Transverse colon (tissue), 4 donors: ENCODE results near the gene CMTM7. TPM values are rescaled to one million over a fixed set of nuclear protein-coding genes. Genes with fewer than 3 reads are reported as not detected.

Source experiments
- DNase-seq: peaks from one replicate; pipeline ENCODE4 v3.0.0-alpha.2; 2019
- H3K27ac ChIP-seq, 4 donors: fragments of 200-600 bp; sonication (generic); 2 replicates each; pipeline ENCODE4 v1.5.1; 2016 to 2018; ENCODE audit warnings: inconsistent platforms in 4 of 4
- H3K27me3 ChIP-seq: fragments of 200-600 bp; sonication (generic); 2 replicates; pipeline ENCODE4 v1.5.1; 2017; ENCODE audit warnings: inconsistent platforms
- H3K36me3 ChIP-seq, 4 donors: fragments of 200-600 bp; sonication (generic); 2 replicates each; pipeline ENCODE4 v1.5.1; 2017 to 2019; ENCODE audit warnings: inconsistent platforms in 4 of 4
- H3K4me1 ChIP-seq, 4 donors: fragments of 200-600 bp; sonication (generic); 2 replicates each; pipeline ENCODE4 v1.5.1; 2017 to 2020; ENCODE audit warnings: inconsistent platforms in 4 of 4
- H3K4me3 ChIP-seq, 4 donors: fragments of 200-600 bp; sonication (generic); 1 replicate in 1 of 4; 2 replicates in 3 of 4; pipeline versions ENCODE4 v1.5.1 to v1.6.1; 2017 to 2019; ENCODE audit warnings: inconsistent platforms in 4 of 4
- H3K9me3 ChIP-seq, 2 donors: fragments of 200-600 bp; sonication (generic); 2 replicates each; pipeline ENCODE4 v1.5.1; 2017 to 2019; ENCODE audit warnings: inconsistent platforms in 2 of 2
- EP300 ChIP-seq: sonication (generic); formaldehyde crosslinking; IDR thresholded peaks from one replicate; pipeline ENCODE4 v1.6.1; 2017; ENCODE audit warnings: antibody characterized with exemption, low read depth
- POLR2A ChIP-seq: fragments of 450-650 bp; IDR thresholded peaks from one replicate; pipeline ENCODE4 v1.6.1; 2016; ENCODE audit warnings: antibody characterized with exemption, mild to moderate bottlenecking, moderate library complexity
- POLR2AphosphoS5 ChIP-seq, 3 donors: sonication (generic); formaldehyde crosslinking; IDR thresholded peaks; one replicate each; pipeline ENCODE4 v1.6.1; 2016; ENCODE audit warnings: antibody characterized with exemption in 3 of 3
- WGBS, 2 donors: methylation state at CpG; one replicate each; pipeline ENCODE4 v1.1.5; 2018; ENCODE audit warnings: low coverage in 1 of 2; 5-methylcytosine and 5-hydroxymethylcytosine counted together
- in situ Hi-C, 4 donors: fragments of 200-750 bp; cut with MboI; loops; one replicate each; pipeline versions ENCODE4 v1.15.0 to v1.15.1; 2017; ENCODE audit warnings: low sequenced_read_pairs in 3 of 4, low pct_ligation_motif_present in 1 of 4, low pct_unique_long_range_greater_than_20kb in 1 of 4
- intact Hi-C: fragments of 100-400 bp; cut with DNase I; formaldehyde crosslinking; loops from one replicate; pipeline ENCODE4 v1.15.1; 2023; ENCODE audit warnings: low total_unique reads
- total RNA-seq, 4 donors: library from RNA; depleted of rRNA; stranded (reverse); fragments of >200 nt; gene quantifications; one replicate each; pipeline ENCODE4 v1.1.0, GENCODE V29; 2016
- TF ChIP-seq, protein P1 (sequence below), 5 experiments: fragments of 200-600 bp in 3 of 5; fragments of 450-650 bp in 2 of 5; sonication (generic) in 3 of 5; IDR thresholded peaks; 1 replicate in 2 of 5; 2 replicates in 3 of 5; pipeline ENCODE4 v1.5.1; 2016 to 2017; ENCODE audit warnings: antibody characterized with exemption in 5 of 5, inconsistent platforms in 3 of 5, mild to moderate bottlenecking in 2 of 5, moderate library complexity in 1 of 5

Gene CMTM7
- total RNA-seq, 4 donors from 2014 or later = 3.4 to 16.0 (median 7.1) TPM

DNA sequence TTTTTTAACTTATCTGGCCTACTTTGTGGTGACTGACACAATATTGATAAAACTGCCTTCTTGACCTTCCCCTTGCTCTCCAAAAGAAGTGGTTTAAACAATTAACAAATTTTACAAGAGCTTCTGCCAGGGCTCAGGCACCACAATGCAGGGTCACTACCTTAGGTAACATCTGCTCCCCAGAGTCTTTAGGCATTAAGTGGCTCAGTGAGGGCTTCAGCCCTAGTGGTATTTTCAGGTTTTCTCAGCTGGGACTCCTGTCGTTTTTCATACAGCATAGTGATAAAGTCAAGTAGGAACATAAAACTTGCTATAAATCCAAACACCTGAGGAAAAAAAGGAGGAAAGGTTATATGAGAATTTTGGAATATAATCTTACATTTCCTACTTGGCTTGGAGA lies 92.1 kb downstream of the CMTM7 start:
- Histone ChIP-seq H3K27ac (no peak overlapping the region), H3K9me3 (no peaks in the 10 kb centered on the region), H3K4me1 (no peaks in the 10 kb centered on the region), H3K4me3 (no peak overlapping the region), H3K27me3 (no peaks in the 10 kb centered on the region), H3K36me3 (peaks cover 0 to 31% (median 11%) of the 10 kb centered on the region in 4 donors)
- in situ Hi-C loops = no loop called here
- 46 to 71% methylated on average over 1 of the region's 1 CpG for WGBS, 2 donors
- intact Hi-C loops = no loop called here
- TF ChIP-seq, protein P1, sequence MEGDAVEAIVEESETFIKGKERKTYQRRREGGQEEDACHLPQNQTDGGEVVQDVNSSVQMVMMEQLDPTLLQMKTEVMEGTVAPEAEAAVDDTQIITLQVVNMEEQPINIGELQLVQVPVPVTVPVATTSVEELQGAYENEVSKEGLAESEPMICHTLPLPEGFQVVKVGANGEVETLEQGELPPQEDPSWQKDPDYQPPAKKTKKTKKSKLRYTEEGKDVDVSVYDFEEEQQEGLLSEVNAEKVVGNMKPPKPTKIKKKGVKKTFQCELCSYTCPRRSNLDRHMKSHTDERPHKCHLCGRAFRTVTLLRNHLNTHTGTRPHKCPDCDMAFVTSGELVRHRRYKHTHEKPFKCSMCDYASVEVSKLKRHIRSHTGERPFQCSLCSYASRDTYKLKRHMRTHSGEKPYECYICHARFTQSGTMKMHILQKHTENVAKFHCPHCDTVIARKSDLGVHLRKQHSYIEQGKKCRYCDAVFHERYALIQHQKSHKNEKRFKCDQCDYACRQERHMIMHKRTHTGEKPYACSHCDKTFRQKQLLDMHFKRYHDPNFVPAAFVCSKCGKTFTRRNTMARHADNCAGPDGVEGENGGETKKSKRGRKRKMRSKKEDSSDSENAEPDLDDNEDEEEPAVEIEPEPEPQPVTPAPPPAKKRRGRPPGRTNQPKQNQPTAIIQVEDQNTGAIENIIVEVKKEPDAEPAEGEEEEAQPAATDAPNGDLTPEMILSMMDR (IDR thresholded peaks at IDR 0.05) = no peak
- TF ChIP-seq POLR2A (no peak), EP300 (no peak), POLR2AphosphoS5 (IDR thresholded peaks at IDR 0.05) (no peak)
- no peak for DNase-seq

DNA sequence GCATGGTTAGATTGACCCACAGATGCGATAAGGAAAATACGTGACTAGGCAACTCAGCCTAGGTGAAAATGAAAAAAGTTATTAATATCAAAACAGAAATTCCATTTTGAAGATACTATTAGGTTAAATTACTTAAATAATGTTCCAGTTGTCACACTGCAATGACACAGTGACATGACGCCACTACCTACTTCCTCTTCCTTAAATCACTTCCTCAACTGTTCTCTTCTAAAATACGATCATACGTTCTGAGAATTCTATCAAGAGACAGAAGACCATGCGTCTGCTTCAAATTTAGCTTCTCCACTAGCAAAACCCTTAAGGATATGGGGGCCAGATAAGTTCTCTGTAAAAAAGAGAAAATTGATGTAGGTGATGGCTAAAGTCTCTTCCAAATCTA lies 92.8 kb downstream of the CMTM7 start:
- TF ChIP-seq POLR2AphosphoS5 (IDR thresholded peaks at IDR 0.05) = no peak
- no peak for TF ChIP-seq POLR2A
- TF ChIP-seq, protein P1 (IDR thresholded peaks at IDR 0.05) = no peak
- TF ChIP-seq EP300 = no peak
- WGBS, 2 donors = 77 to 87% methylated on average over 6 of the region's 6 CpGs
- Histone ChIP-seq H3K27ac (no peak overlapping the region), H3K27me3 (no peaks in the 10 kb centered on the region), H3K4me3 (no peak overlapping the region), H3K36me3 (peaks cover 0 to 31% (median 11%) of the 10 kb centered on the region in 4 donors), H3K9me3 (no peaks in the 10 kb centered on the region), H3K4me1 (no peaks in the 10 kb centered on the region)
- intact Hi-C loops (no loop called here), in situ Hi-C loops (no loop called here)
- no peak for DNase-seq

DNA sequence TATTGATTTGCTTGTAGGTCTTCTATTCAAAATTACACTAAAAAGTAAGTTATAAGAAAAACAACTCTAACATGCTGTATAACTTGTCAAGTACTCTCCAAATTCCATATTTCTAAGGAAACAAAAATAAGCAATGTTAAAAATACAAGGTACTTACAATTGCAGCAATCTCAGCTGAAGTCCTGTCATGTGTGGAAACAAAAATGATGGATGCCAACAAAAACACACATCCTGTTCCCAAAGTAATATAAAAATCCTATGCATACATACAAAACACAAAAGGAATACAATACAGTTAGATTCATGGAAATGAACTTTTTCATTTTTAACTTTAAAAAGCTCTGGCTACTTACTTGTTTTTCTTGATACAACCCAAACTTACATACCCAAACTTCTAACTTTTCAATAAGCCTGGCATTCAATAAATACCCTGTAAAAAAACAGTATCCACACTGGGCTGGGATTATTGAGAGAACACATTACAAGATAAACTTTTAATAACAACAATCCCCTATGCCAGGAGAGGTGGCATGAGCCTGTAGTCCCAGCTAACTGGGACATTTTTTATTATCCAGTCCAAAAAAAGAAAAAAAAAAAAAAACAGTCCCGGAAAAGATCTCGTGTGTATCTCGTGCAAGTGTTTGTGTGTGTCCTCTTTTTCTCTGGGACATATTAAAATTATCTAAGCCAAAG lies 96.3 kb downstream of the CMTM7 start:
- 88 to 89% methylated on average over 3 of the region's 3 CpGs for WGBS, 2 donors
- TF ChIP-seq POLR2AphosphoS5 (IDR thresholded peaks at IDR 0.05) (no peak), EP300 (no peak), POLR2A (no peak)
- TF ChIP-seq, protein P1 (IDR thresholded peaks at IDR 0.05) = no peak
- Histone ChIP-seq H3K27ac (no peak overlapping the region), H3K4me1 (peaks cover 0 to 6% (median under 1%) of the 10 kb centered on the region in 4 donors), H3K4me3 (no peak overlapping the region), H3K27me3 (no peaks in the 10 kb centered on the region), H3K36me3 (peaks cover 0 to 32% (median 11%) of the 10 kb centered on the region in 4 donors), H3K9me3 (no peaks in the 10 kb centered on the region)
- intact Hi-C loops = no loop called here
- in situ Hi-C loops = no loop called here
- no peak for DNase-seq

DNA sequence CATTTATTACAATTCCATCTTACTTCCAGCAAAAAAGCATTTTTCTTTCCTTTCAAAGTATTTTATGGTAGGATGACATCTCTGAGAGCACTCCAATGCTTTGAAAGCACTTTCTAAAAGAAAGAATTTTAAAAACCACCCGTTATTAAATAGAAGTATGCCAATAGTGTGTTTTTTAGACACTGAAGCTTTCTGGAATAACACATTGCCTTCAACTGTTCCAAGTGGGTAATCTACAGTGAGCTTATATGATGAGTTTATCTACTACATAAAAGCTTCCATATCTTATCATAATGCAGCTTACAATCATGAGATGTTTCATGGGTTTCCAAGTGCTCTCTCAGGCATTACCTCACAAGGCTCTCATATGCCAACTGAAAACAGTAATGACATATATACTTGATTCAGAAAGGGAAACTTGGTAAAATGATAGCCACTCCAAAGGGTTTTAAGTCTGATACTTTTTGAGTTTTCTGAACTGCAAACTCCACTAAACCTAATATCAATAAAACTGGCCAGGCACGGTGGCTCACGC lies 96.9 kb downstream of the CMTM7 start:
- peaks cover 0 to 27% (median 11%) of the 10 kb centered on the region in 4 donors for H3K36me3 ChIP-seq
- H3K27me3 ChIP-seq = no peaks in the 10 kb centered on the region
- H3K4me3 ChIP-seq = no peak overlapping the region
- intact Hi-C loops (no loop called here), in situ Hi-C loops (no loop called here)
- no peak for TF ChIP-seq EP300
- TF ChIP-seq, protein P1 (IDR thresholded peaks at IDR 0.05) = no peak
- 82 to 88% methylated on average over 1 to 3 of the region's 3 CpGs for WGBS, 2 donors
- no peak for DNase-seq
- no peak overlapping the region for H3K27ac ChIP-seq
- peaks cover 0 to 12% (median 7%) of the 10 kb centered on the region in 4 donors for H3K4me1 ChIP-seq
- no peaks in the 10 kb centered on the region for H3K9me3 ChIP-seq
